Activated CD8-positive, alpha-beta memory T cell treated with anti-CD3 and anti-CD28 coated beads for 1 hour (primary cell): Measurements from ENCODE around the gene CXorf65.
A peak's percentile ranks its signal among the peaks of the same experiment; 100 is the strongest.

Source experiments
- DNase-seq, 2 donors: peaks; one replicate each; pipeline ENCODE4 v3.0.0-alpha.2; 2020; ENCODE audit warnings: low read depth in 1 of 2; ENCODE audit errors: extremely low read depth in 1 of 2

CXorf65 gene

GRCh38 chrX:71106427-71106826 is at the start of gene CXorf65:
Gene CXorf65 (minus strand): TSS chrX:71106740. CDS start chrX:71106556, 184 bp downstream.
- no peak for DNase-seq

- DNase-seq = no peak
Observed at GRCh38 chrX:71154641-71155040, 48.1 kb upstream of the CXorf65 start.

GRCh38 chrX:71154196-71154595 is 47.7 kb upstream of the CXorf65 start:
- no peak for DNase-seq

GRCh38 chrX:71151366-71151765 is 44.8 kb upstream of the CXorf65 start:
- DNase-seq = no peak

- no peak for DNase-seq
Observed at GRCh38 chrX:71148278-71148663, 41.7 kb upstream of the CXorf65 start.

- no peak for DNase-seq
Observed at GRCh38 chrX:71147496-71148277, 41.1 kb upstream of the CXorf65 start.

GRCh38 chrX:71144651-71145050 is 38.1 kb upstream of the CXorf65 start, which contains the start of gene NLGN3:
Gene NLGN3 (plus strand): TSS chrX:71144841. CDS start chrX:71147750, 2,909 bp downstream.
- no peak for DNase-seq

GRCh38 chrX:71143508-71143907 is 37.0 kb upstream of the CXorf65 start:
- DNase-seq = no peak

- DNase-seq = no peak
Observed at GRCh38 chrX:71140440-71140839, 33.9 kb upstream of the CXorf65 start.

- DNase-seq = no peak
Observed at GRCh38 chrX:71131510-71131909, 25.0 kb upstream of the CXorf65 start.

GRCh38 chrX:71128915-71129765 is 22.6 kb upstream of the CXorf65 start:
- peak; percentile 46 to 58 for DNase-seq

GRCh38 chrX:71128166-71128833 is 21.8 kb upstream of the CXorf65 start:
- no peak for DNase-seq

- no peak for DNase-seq
Observed at GRCh38 chrX:71118985-71119535, 12.5 kb upstream of the CXorf65 start.

GRCh38 chrX:71118032-71118984 is 11.8 kb upstream of the CXorf65 start, which contains the start of gene MED12:
Gene MED12 (plus strand): TSS chrX:71118596. CDS start chrX:71118755, 159 bp downstream.
- DNase-seq = peak; percentile 52 to 71

- no peak for DNase-seq
Observed at GRCh38 chrX:71117358-71117757, 10.8 kb upstream of the CXorf65 start.

GRCh38 chrX:71111921-71112431 is 5.4 kb upstream of the CXorf65 start:
- no peak for DNase-seq

GRCh38 chrX:71111141-71111843 is 4.8 kb upstream of the CXorf65 start, which contains the start of gene IL2RG:
Gene IL2RG (minus strand): TSS chrX:71111577. CDS start chrX:71111539, 38 bp downstream.
- DNase-seq = peak; percentile 49 to 51

GRCh38 chrX:71109051-71109450 is 2.5 kb upstream of the CXorf65 start:
- DNase-seq = no peak
